PC-9 (cell line): ENCODE results near the gene RNF11.

Experiments
- EZH2 ChIP-seq: fragments of 200-600 bp; sonication (generic); IDR thresholded peaks from 2 replicates; pipeline ENCODE4 v1.8.0; 2017; ENCODE audit warnings: antibody characterized with exemption, low read depth
- TF ChIP-seq, protein P1 (sequence below): fragments of 200-600 bp; sonication (generic); conservative IDR thresholded peaks from 2 replicates; pipeline ENCODE4 v1.6.1; 2017; ENCODE audit warnings: mixed run types, antibody characterized with exemption, mild to moderate bottlenecking, moderate library complexity

- TF ChIP-seq, protein P1, sequence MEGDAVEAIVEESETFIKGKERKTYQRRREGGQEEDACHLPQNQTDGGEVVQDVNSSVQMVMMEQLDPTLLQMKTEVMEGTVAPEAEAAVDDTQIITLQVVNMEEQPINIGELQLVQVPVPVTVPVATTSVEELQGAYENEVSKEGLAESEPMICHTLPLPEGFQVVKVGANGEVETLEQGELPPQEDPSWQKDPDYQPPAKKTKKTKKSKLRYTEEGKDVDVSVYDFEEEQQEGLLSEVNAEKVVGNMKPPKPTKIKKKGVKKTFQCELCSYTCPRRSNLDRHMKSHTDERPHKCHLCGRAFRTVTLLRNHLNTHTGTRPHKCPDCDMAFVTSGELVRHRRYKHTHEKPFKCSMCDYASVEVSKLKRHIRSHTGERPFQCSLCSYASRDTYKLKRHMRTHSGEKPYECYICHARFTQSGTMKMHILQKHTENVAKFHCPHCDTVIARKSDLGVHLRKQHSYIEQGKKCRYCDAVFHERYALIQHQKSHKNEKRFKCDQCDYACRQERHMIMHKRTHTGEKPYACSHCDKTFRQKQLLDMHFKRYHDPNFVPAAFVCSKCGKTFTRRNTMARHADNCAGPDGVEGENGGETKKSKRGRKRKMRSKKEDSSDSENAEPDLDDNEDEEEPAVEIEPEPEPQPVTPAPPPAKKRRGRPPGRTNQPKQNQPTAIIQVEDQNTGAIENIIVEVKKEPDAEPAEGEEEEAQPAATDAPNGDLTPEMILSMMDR = peak; percentile 97
- TF ChIP-seq EZH2 = no peak
Observed at GRCh38 chr1:51296383-51297357, 60.6 kb downstream of the RNF11 start.
